ENCODE measurements around the gene PSMF1. TPM values are rescaled to one million over a fixed set of nuclear protein-coding genes. Genes with fewer than 3 reads are reported as not detected.

PSMF1 gene
- total and polyA plus RNA-seq, 2 of the 4 experiments (the other 2 are of a cell fraction) = 93.6 to 109 TPM

- dilution Hi-C loops (cut with HindIII; ENCODE audit: low sequenced_read_pairs, unreplicated experiment) (no loop called here), in situ Hi-C loops (cut with MboI; ENCODE audit: low sequenced_read_pairs) (no loop called here), intact Hi-C loops (cut with micrococcal nuclease) (loop anchor here (5.0 kb wide), 1 partner anchor 231 kb away; no protein-coding TSS in a partner anchor)
- CTCF ChIA-PET = no interaction called here
- no peaks in the 10 kb centered on the region for H3K4me1 ChIP-seq (ENCODE audit: control insufficient read depth, insufficient read depth, low read length)
- POLR2A ChIA-PET (ENCODE audit: unreplicated experiment) = no interaction called here
- no peak overlapping the region for H4K8ac ChIP-seq (ENCODE audit: low read depth in 2 of 2, low read length in 2 of 2)
- no peak overlapping the region for H3K4ac ChIP-seq (ENCODE audit: low read depth, low read length)
- H3K4me2 ChIP-seq (ENCODE audit: low read depth, low read length) = no peak overlapping the region
- H3K23ac ChIP-seq (ENCODE audit: low read depth, low read length) = no peak overlapping the region
- H3K18ac ChIP-seq (ENCODE audit: low read depth, low read length) = no peak overlapping the region
- no peak for TF ChIP-seq NFE2L2 (IDR thresholded peaks at IDR 0.05; ENCODE audit: low read depth, low read length)
- no peak for TF ChIP-seq MXI1 (IDR thresholded peaks at IDR 0.05; ENCODE audit: borderline replicate concordance, low read depth, low read length)
- no peak for TF ChIP-seq CEBPB (IDR thresholded peaks at IDR 0.05; ENCODE audit: low read depth, low read length)
- no peak for TF ChIP-seq POLR2A (IDR thresholded peaks at IDR 0.05; ENCODE audit: low read depth, low read length)
- TF ChIP-seq SMC3 (IDR thresholded peaks at IDR 0.05; ENCODE audit: low read depth, low read length) = no peak
- no peak for TF ChIP-seq RAD21 (IDR thresholded peaks at IDR 0.05; ENCODE audit: low read length)
- no peaks in the 10 kb centered on the region for H3K79me1 ChIP-seq (ENCODE audit: low read depth in 1 of 2, low read length in 2 of 2)
- ATAC-seq (ENCODE audit: low read depth) (no peak), DNase-seq (no peak)
- no peak overlapping the region for H3K4me3 ChIP-seq (ENCODE audit: insufficient read depth, low read depth, low read length)
- H2AK9ac ChIP-seq (replicated peaks; ENCODE audit: low read depth, low read length, poor library complexity) = no peak overlapping the region
- no peak overlapping the region for H2BK20ac ChIP-seq (ENCODE audit: low read depth, low read length)
- 0 out of 2 replicates have a peak, but pooled peaks cover 3% of the 10 kb centered on the region for H3K9me1 ChIP-seq (ENCODE audit: insufficient read depth, low read length)
- no peaks in the 10 kb centered on the region for H3K36me3 ChIP-seq (ENCODE audit: control insufficient read depth, insufficient read depth, low read length)
- BruUV-seq (replicated peaks) = no TSS peak
- no peak overlapping the region for H2BK15ac ChIP-seq (ENCODE audit: low read depth, low read length)
- H3K9ac ChIP-seq (ENCODE audit: low read depth, low read length) = no peak overlapping the region
- H3K27me3 ChIP-seq (ENCODE audit: control insufficient read depth, insufficient read depth, low read length) = peaks cover 48% of the 10 kb centered on the region
- H2BK120ac ChIP-seq (ENCODE audit: low read depth, low read length) = no peak overlapping the region
- 0 out of 2 replicates have a peak, but pooled peaks cover 2% of the 10 kb centered on the region for H3K9me3 ChIP-seq (ENCODE audit: control insufficient read depth, insufficient read depth, low read length)
- WGBS, 2 experiments (ENCODE audit: extremely low coverage in 2 of 2, insufficient read length in 1 of 2) = 67% methylated on average over 1 of the region's 19 CpGs; no CpG with 5 or more reads in 1 of the 2 experiments
- H3K27ac ChIP-seq (ENCODE audit: insufficient read depth, low read length) = no peak overlapping the region
- H3K14ac ChIP-seq (replicated peaks; ENCODE audit: low read depth, low read length) = no peak overlapping the region
- no peak overlapping the region for H4K91ac ChIP-seq (ENCODE audit: insufficient read depth, low read depth, low read length)
- H2AK5ac ChIP-seq (ENCODE audit: low read depth, low read length) = no peak overlapping the region
- no peak overlapping the region for H2AFZ ChIP-seq (replicated peaks; ENCODE audit: low read length, poor library complexity)
- H2BK5ac ChIP-seq (ENCODE audit: low read depth, low read length, poor library complexity, severe bottlenecking) = no peak overlapping the region
- no peak overlapping the region for H3K56ac ChIP-seq (ENCODE audit: extremely low read depth, insufficient read depth, low read length)
- H4K5ac ChIP-seq (ENCODE audit: low read depth, low read length) = no peak overlapping the region
- H4K20me1 ChIP-seq (ENCODE audit: insufficient read depth, low read length) = no peaks in the 10 kb centered on the region
These were observed 88.2 kb downstream of the PSMF1 start for GRCh38 chr20:1206366-1207148.

Measured in IMR-90 (cell line).